ENCODE measurements around the gene CPA4.

DNA sequence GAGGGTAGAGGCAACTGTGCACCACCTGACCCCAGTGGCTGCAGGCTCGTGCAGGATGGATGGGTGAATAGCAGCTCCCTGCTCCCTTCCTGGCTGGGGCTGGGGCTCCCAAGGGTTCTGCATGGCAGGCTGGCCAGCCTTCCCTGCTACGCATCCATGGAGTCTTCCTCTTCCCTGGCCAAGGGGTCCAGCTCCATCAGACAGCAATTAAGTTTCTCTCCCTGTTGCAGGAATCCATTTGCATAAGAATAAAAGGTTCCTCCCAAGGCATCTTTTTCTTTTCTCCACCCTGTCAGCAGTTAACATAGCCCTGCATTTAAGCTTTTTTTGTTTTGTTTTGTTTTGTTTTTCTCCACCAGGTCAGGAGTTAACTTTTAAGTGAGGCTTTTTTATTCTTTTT, 36.3 kb upstream of the CPA4 start:
- no peak for TF ChIP-seq CTCF (IDR thresholded peaks at IDR 0.05)
- TF ChIP-seq POLR2A (IDR thresholded peaks at IDR 0.05): no peak

All from Peyer's patch (tissue), 4 donors.